ENCODE data around the gene CIAO2B. TPM values are rescaled to one million over a fixed set of nuclear protein-coding genes. Genes with fewer than 3 reads are reported as not detected.

The CIAO2B gene
- total RNA-seq, 2 experiments from 2014 or later, result 95.2 to 112 TPM

DNA sequence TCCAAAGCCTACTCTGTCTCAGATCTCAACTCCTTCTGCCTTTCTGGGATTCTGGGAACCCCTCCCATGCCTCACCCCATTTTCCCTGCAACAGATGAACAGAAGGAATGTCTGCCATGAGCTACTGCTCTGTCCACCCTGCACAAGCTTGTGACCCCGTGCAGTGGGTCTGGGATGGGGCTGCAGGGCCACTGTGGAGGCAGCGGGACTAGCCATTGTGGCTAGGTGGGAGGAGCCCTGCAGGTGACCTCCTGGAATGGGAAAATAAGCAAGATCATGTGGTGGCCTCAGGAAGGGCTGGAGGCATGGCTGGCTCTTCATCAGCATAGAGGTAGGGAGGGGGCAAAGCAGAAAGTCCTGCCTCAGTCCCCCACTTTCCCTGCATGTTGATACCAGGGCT, 40.1 kb downstream of the CIAO2B start:
- ChIA-PET CTCF (interaction anchor here (1.1 to 7.3 kb wide), 8 partner anchors 11 to 261 kb away, joined by 3 to 51 read pairs (median 6); partner anchors contain the start of gene PDP2), POLR2A (interaction anchor here (0.7 kb wide), 1 partner anchor 158 kb away, joined by 3 read pairs; no protein-coding TSS in a partner anchor)
- no peak for DNase-seq
- no peak overlapping the region for H3K27ac Mint-ChIP-seq
- H3K4me1 Mint-ChIP-seq, result peaks cover 23% of the 10 kb centered on the region
- H3K36me3 Mint-ChIP-seq (ENCODE audit: low read depth), result peaks cover 8% of the 10 kb centered on the region
- no peaks in the 10 kb centered on the region for H3K27me3 Mint-ChIP-seq
- no peaks in the 10 kb centered on the region for H3K9me3 Mint-ChIP-seq
- no peak overlapping the region for H3K4me3 Mint-ChIP-seq

DNA sequence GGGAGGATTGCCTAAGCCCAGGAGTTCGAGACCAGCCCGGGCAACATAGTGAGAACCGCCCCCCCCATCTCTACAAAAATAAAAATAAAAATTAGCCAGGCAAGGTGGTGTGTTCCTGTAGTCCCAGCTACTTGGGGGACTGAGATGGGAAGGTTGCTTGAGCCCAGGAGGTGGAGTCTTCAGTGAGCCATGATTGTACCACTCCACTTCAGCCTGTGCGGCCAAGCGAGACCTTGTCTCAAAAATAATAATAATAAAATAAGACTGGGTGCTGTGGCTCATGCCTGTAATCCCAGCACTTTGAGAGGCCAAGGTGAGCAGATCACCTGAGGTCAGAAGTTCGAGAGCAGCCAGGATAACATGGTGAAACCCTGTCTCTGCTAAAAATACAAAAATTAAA, 42.4 kb downstream of the CIAO2B start:
- DNase-seq, result no peak
- Mint-ChIP-seq H3K4me3 (no peak overlapping the region), H3K27me3 (no peaks in the 10 kb centered on the region), H3K36me3 (ENCODE audit: low read depth) (peaks cover 12% of the 10 kb centered on the region), H3K27ac (no peak overlapping the region), H3K9me3 (no peaks in the 10 kb centered on the region), H3K4me1 (peaks cover 34% of the 10 kb centered on the region)
- CTCF ChIA-PET, result interaction anchor here (0.6 to 7.3 kb wide), 10 partner anchors 10 to 62 kb away, joined by 3 to 51 read pairs (median 6); partner anchors contain the start of genes CDH16 and PDP2
- POLR2A ChIA-PET, result no interaction called here

DNA sequence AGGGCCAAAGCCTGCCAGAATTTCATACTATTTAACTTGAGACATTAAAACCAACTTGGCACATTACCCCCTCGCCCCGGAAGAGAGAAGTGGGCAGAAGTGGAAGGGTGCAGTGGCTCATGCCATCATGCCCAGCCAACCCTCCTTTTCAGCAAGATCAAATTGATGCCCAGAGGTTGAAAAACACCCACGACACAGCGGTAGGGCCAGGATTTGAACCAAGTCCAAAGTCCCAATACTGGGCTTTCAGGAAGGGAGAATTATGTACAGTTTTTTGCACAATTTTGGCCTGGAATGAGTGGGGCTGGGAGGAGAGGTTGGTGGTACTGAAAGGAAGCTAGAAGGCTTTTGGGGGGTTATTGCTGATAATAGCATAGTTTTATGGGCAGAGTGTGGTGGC, 42.8 kb downstream of the CIAO2B start:
- Mint-ChIP-seq H3K4me1 (peaks cover 38% of the 10 kb centered on the region), H3K9me3 (no peaks in the 10 kb centered on the region), H3K36me3 (ENCODE audit: low read depth) (peaks cover 17% of the 10 kb centered on the region), H3K27ac (no peak overlapping the region), H3K27me3 (no peaks in the 10 kb centered on the region), H3K4me3 (no peak overlapping the region)
- ChIA-PET POLR2A (no interaction called here), CTCF (interaction anchor here (1.3 to 7.3 kb wide), 7 partner anchors 10 to 40 kb away, joined by 4 to 51 read pairs (median 7); partner anchors contain the start of genes CDH16 and PDP2)
- no peak for DNase-seq

DNA sequence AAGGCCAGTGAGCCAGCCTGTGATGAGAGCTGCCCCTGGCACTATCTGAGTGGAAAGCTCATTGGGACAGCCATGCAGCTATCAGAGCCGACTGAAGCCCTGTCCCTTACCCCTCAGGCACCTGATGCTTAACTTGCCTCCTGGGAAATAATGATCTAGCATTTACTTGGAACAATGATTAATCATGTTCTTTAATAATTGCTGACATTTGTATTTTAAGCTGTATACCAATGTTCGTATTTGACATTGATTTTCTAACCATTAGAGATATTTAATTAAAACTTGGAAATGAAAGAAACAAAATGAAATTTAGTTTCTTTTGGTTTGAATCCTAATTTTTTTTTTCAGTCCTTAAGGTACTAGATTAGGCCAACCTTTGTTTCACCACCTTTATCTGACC, 43.4 kb downstream of the CIAO2B start:
- POLR2A ChIA-PET, result no interaction called here
- H3K9me3 Mint-ChIP-seq, result no peaks in the 10 kb centered on the region
- no peaks in the 10 kb centered on the region for H3K27me3 Mint-ChIP-seq
- DNase-seq, result no peak
- CTCF ChIA-PET, result interaction anchor here (0.8 to 7.3 kb wide), 8 partner anchors 8 to 129 kb away, joined by 3 to 49 read pairs (median 4); partner anchors contain the start of genes CDH16 and PDP2
- no peak overlapping the region for H3K4me3 Mint-ChIP-seq
- H3K4me1 Mint-ChIP-seq, result peaks cover 38% of the 10 kb centered on the region
- no peak overlapping the region for H3K27ac Mint-ChIP-seq
- H3K36me3 Mint-ChIP-seq (ENCODE audit: low read depth), result peaks cover 20% of the 10 kb centered on the region

DNA sequence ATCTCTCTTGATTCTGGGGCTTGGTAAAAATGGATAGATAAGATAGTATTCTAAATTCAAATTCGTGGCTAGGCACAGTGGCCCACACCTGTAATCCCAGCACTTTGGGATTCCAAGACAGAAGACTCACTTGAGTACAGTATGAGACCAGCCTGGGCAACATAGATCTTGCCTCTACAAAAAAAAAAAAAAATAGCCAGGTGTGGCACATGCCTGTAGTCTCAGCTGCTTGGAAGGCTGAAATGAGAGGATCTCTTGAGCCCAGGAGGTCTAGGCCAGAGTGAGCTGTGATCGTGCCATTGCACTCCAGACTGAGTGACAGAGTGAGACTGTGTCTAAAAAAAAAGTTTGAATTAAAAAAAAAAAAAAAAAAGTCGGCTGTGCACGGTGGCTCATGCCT, 44.6 kb downstream of the CIAO2B start:
- Mint-ChIP-seq H3K4me3 (no peak overlapping the region), H3K36me3 (ENCODE audit: low read depth) (peaks cover 30% of the 10 kb centered on the region), H3K9me3 (no peaks in the 10 kb centered on the region), H3K27ac (no peak overlapping the region), H3K27me3 (no peaks in the 10 kb centered on the region), H3K4me1 (peaks cover 40% of the 10 kb centered on the region)
- ChIA-PET CTCF (interaction anchor here (0.6 to 7.3 kb wide), 7 partner anchors 8 to 127 kb away, joined by 3 to 49 read pairs (median 4); partner anchors contain the start of genes CDH16 and PDP2), POLR2A (no interaction called here)
- no peak for DNase-seq

DNA sequence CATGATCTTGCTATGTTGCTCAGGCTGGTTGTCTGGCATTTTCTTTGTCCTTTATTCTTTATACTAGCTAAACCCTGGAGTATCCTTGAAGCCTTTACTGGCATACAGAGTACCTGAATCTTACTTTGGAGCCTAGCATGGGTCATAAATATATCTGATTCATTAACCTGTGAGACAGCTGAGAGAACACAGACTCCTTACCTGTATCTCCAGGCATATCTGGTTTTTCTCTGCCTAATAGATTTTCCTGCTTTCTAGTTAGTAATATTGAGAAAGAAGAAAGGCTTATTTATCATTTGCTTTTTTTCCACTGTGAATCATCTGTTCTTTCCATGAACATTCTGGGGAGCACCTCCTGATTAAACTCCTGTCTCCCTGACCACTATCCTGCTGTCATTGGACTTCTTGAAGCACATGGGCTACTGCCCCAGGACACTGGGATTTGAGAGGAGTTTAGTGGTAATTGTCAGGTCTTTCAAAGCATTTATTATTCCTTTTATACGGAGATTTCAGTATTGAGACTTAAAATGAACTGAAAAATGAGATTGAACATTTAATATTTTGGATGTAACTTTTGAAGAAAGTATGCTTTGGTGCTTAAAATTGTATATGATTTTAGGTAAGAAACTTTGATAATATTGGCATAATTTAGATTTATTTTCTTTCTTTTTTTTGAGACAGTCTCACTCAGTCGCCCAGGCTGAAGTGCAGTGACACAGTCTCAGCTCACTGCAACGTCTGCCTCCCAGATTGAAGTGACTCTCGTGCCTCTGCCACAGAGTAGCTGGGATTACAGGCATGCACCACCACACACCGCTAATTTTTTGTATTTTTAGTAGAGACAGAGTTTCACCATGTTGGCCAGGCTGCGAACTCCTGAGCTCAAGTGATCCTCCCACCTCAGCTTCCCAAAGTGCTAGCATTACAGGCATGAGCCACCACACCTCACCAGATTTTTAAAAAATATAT, 45.3 kb downstream of the CIAO2B start:
- Mint-ChIP-seq H3K27me3 (no peaks in the 10 kb centered on the region), H3K27ac (peak overlapping the region; percentile 50), H3K4me1 (peaks cover 40% of the 10 kb centered on the region), H3K9me3 (no peaks in the 10 kb centered on the region), H3K4me3 (no peak overlapping the region), H3K36me3 (ENCODE audit: low read depth) (peaks cover 35% of the 10 kb centered on the region)
- ChIA-PET CTCF (interaction anchor here (0.6 to 7.3 kb wide), 8 partner anchors 7 to 127 kb away, joined by 3 to 49 read pairs (median 3); partner anchors contain the start of gene PDP2), POLR2A (interaction anchor here (0.8 kb wide), 1 partner anchor 68 kb away, joined by 4 read pairs; no protein-coding TSS in a partner anchor)
- no peak for DNase-seq

DNA sequence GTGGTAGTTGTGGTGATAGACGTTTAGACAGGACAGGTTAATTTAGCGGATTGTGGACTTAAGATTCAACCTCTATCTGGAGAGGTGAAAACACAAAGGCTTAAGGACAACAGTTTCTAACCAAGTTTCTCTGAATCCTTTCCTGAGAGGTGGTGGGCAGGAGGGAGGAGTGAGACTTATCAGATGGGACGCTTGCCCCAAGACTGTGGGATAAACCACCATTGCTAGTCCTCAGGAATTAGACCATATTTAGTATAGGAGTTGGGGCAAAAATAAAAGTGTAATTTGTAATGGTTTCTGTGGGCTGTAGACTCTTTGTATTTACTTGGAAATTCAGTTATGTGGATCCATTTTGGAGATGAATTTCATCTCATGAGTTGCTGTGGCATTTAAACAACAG, 47.3 kb downstream of the CIAO2B start:
- no peaks in the 10 kb centered on the region for H3K27me3 Mint-ChIP-seq
- H3K4me3 Mint-ChIP-seq, result no peak overlapping the region

DNA sequence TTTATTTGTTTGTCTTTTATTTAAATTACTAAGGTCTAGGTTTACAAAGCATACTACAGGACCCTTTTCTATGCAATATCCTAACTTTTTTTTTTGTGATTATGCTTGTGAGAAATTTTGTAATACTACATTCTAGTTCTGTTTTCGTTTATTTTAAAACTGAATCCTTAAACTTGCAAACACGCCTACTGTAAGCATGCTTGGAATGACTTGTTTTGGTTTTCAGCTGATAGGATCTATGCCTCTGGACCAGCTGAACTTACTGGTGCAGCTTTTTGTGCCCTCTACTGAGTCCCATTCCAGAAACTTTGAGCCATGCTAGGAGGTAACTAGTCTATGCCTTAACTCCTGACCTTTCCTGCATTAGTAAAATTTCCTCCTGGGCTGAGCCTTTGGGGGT, 47.9 kb downstream of the CIAO2B start:
- Mint-ChIP-seq H3K27me3 (no peaks in the 10 kb centered on the region), H3K9me3 (no peaks in the 10 kb centered on the region), H3K4me3 (no peak overlapping the region), H3K36me3 (ENCODE audit: low read depth) (peaks cover 30% of the 10 kb centered on the region), H3K4me1 (peaks cover 37% of the 10 kb centered on the region), H3K27ac (no peak overlapping the region)
- ChIA-PET CTCF (interaction anchor here (0.9 to 1.8 kb wide), 2 partner anchors 9 kb away, joined by 3 to 6 read pairs; no protein-coding TSS in a partner anchor), POLR2A (no interaction called here)
- DNase-seq, result no peak

More for the DNA sequence above, 47.3 kb downstream of the CIAO2B start:
- Mint-ChIP-seq H3K27ac (no peak overlapping the region), H3K4me1 (peaks cover 32% of the 10 kb centered on the region), H3K36me3 (ENCODE audit: low read depth) (peaks cover 32% of the 10 kb centered on the region), H3K9me3 (no peaks in the 10 kb centered on the region)
- no peak for DNase-seq
- POLR2A ChIA-PET, result no interaction called here
- CTCF ChIA-PET, result interaction anchor here (1.8 to 3.9 kb wide), 2 partner anchors 8 to 23 kb away, joined by 6 to 12 read pairs; no protein-coding TSS in a partner anchor

DNA sequence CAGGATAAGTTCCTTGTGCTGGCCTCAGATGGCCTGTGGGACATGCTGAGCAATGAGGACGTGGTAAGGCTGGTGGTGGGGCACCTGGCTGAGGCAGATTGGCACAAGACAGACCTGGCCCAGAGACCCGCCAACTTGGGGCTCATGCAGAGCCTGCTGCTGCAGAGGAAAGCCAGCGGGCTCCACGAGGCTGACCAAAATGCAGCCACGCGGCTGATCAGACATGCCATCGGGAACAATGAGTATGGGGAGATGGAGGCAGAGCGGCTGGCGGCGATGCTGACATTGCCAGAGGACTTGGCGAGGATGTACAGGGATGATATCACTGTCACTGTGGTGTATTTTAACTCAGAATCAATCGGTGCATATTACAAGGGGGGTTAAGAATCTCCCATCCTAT, 48.7 kb downstream of the CIAO2B start:
- Mint-ChIP-seq H3K4me3 (no peak overlapping the region), H3K27ac (no peak overlapping the region), H3K9me3 (no peaks in the 10 kb centered on the region), H3K4me1 (peaks cover 37% of the 10 kb centered on the region), H3K36me3 (ENCODE audit: low read depth) (peaks cover 27% of the 10 kb centered on the region), H3K27me3 (no peaks in the 10 kb centered on the region)
- CTCF ChIA-PET, result interaction anchor here (0.9 to 1.4 kb wide), 2 partner anchors 8 to 10 kb away, joined by 3 to 4 read pairs; no protein-coding TSS in a partner anchor
- POLR2A ChIA-PET, result no interaction called here
- no peak for DNase-seq

DNA sequence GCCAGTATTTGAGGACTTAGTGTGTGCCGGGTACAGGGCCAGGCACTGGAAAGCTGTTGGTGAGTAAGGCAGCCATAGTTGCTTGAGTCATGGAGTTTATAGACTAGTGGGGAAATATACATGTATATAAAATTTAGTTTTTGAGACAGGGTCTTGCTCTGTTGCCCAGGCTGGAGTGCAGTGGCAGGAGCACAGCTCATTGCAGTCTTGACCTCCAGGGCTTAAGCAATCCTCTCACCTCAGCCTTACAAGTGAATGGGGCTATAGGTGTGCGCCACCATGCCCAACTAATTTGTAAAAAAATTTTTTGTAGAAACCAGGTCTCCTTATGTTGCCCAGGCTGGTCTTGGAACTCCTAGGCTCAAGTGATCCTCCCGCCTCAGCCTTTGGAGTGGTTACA, 51.5 kb downstream of the CIAO2B start:
- H3K27me3 Mint-ChIP-seq, result no peaks in the 10 kb centered on the region
- H3K4me3 Mint-ChIP-seq, result no peak overlapping the region
- H3K9me3 Mint-ChIP-seq, result no peaks in the 10 kb centered on the region
- peaks cover 26% of the 10 kb centered on the region for H3K36me3 Mint-ChIP-seq (ENCODE audit: low read depth)
- DNase-seq, result no peak
- ChIA-PET CTCF (interaction anchor here (0.6 to 4.7 kb wide), 5 partner anchors 10 to 302 kb away, joined by 3 to 49 read pairs (median 3); no protein-coding TSS in a partner anchor), POLR2A (no interaction called here)
- peaks cover 57% of the 10 kb centered on the region for H3K4me1 Mint-ChIP-seq
- no peak overlapping the region for H3K27ac Mint-ChIP-seq

All from activated CD4-positive, alpha-beta T cell treated with anti-CD3 and anti-CD28 coated beads, Interleukin-2, amount 10 ng/mL, durations not matched to agents 7 days and 5 days (primary cell).